OCI-LY7 (cell line): ENCODE measurements around the gene TBRG4. TPM values are rescaled to one million over a fixed set of nuclear protein-coding genes. Genes with fewer than 3 reads are reported as not detected.

ENCODE experiments used
- BruUV-seq: library from RNA; stranded (reverse); fragments of 400-500 nt; replicated peaks from 2 replicates; lab custom pipeline; 2021; lab: Mats Ljungman, UMichigan
- CTCF ChIA-PET: fragments of 300-600 bp; sonication (Branson Sonifier 250); formaldehyde crosslinking; loops from one replicate; lab custom pipeline; 2022; ENCODE audit warnings: antibody characterized with exemption; ENCODE audit not compliant: unreplicated experiment; lab: Charles Lee
- POLR2A ChIA-PET: fragments of 300-600 bp; sonication (Branson Sonifier 250); formaldehyde crosslinking; loops from one replicate; lab custom pipeline; 2022; ENCODE audit warnings: antibody characterized with exemption; lab: Charles Lee
- DNase-seq: peaks from one replicate; pipeline ENCODE4 v3.0.0-alpha.2; 2015; ENCODE audit warnings: low spot score
- H2AFZ ChIP-seq: fragments of 200-600 bp; sonication (generic), shearing (Covaris generic); 2 replicates; pipeline ENCODE4 v1.6.1; 2014; ENCODE audit warnings: mild to moderate bottlenecking, antibody characterized with exemption, low read length, moderate library complexity
- H3K27ac ChIP-seq: fragments of 200-600 bp; sonication (generic); 2 replicates; pipeline ENCODE4 v1.5.1; 2014; ENCODE audit warnings: mixed run types, low read depth, mild to moderate bottlenecking, moderate library complexity, low read length, inconsistent platforms; ENCODE audit not compliant: poor library complexity, severe bottlenecking
- H3K36me3 ChIP-seq: fragments of 200-600 bp; sonication (generic); 2 replicates; pipeline ENCODE4 v1.6.1; 2014; ENCODE audit warnings: mild to moderate bottlenecking, antibody characterized with exemption, low read length, moderate library complexity, mixed read lengths; ENCODE audit not compliant: insufficient read depth
- H3K4me1 ChIP-seq: fragments of 200-600 bp; sonication (generic); 2 replicates; pipeline ENCODE4 v1.5.1; 2014; ENCODE audit warnings: mild to moderate bottlenecking, low read length; ENCODE audit not compliant: insufficient read depth, poor library complexity, severe bottlenecking
- H3K4me2 ChIP-seq: fragments of 200-600 bp; sonication (generic); 2 replicates; pipeline ENCODE4 v1.6.1; 2014; ENCODE audit warnings: mild to moderate bottlenecking, low read length
- H3K4me3 ChIP-seq: fragments of 200-600 bp; sonication (generic); 2 replicates; pipeline ENCODE4 v1.5.1; 2014; ENCODE audit warnings: mild to moderate bottlenecking, low read depth, low read length; ENCODE audit not compliant: poor library complexity, severe bottlenecking
- H3K79me2 ChIP-seq: fragments of 200-600 bp; sonication (generic); 2 replicates; pipeline ENCODE4 v1.6.1; 2016; ENCODE audit warnings: low read depth, mild to moderate bottlenecking, low read length, moderate library complexity, mixed read lengths; ENCODE audit not compliant: insufficient read depth
- H3K9me2 ChIP-seq: fragments of 200-600 bp; sonication (generic); 2 replicates; pipeline ENCODE4 v1.6.1; 2016; ENCODE audit warnings: mild to moderate bottlenecking, low read length, mixed read lengths; ENCODE audit not compliant: insufficient read depth
- H3K9me3 ChIP-seq: fragments of 200-600 bp; sonication (generic); 2 replicates; pipeline ENCODE4 v1.6.1; 2014; ENCODE audit warnings: mild to moderate bottlenecking, mixed run types, low read length, mixed read lengths
- H4K20me1 ChIP-seq: fragments of 200-600 bp; sonication (generic); 2 replicates; pipeline ENCODE4 v1.6.1; 2014; ENCODE audit warnings: mild to moderate bottlenecking, antibody characterized with exemption, low read length, moderate library complexity, mixed read lengths; ENCODE audit not compliant: insufficient read depth
- EZH2phosphoT487 ChIP-seq: fragments of 200-600 bp; sonication (generic); IDR thresholded peaks from 2 replicates; pipeline ENCODE4 v1.6.1; 2018; ENCODE audit warnings: low read depth, borderline replicate concordance, mild to moderate bottlenecking, mixed run types, antibody characterized with exemption, low read length, moderate library complexity, mixed read lengths
- intact Hi-C: fragments of 100-400 bp; cut with micrococcal nuclease; formaldehyde crosslinking; loops from one replicate; pipeline ENCODE4 v1.10.0; 2022; ENCODE audit not compliant: unreplicated experiment
- total RNA-seq, 2 experiments: library from RNA; depleted of rRNA in 1 of 2; stranded (reverse); fragments of >200 nt in 1 of 2; shearing (Covaris generic) in 1 of 2; gene quantifications; 2 replicates each; pipeline ENCODE4 v1.2.3, GENCODE V29; 2014 to 2022
- TF ChIP-seq, protein P1 (sequence below): fragments of 200-600 bp; sonication (generic); conservative IDR thresholded peaks from 2 replicates; pipeline ENCODE4 v1.5.1; 2014; ENCODE audit warnings: mild to moderate bottlenecking, antibody characterized with exemption, low read length, moderate library complexity, mixed read lengths

Gene TBRG4
- total RNA-seq, 2 experiments from 2014 or later = 113 to 141 TPM

DNA sequence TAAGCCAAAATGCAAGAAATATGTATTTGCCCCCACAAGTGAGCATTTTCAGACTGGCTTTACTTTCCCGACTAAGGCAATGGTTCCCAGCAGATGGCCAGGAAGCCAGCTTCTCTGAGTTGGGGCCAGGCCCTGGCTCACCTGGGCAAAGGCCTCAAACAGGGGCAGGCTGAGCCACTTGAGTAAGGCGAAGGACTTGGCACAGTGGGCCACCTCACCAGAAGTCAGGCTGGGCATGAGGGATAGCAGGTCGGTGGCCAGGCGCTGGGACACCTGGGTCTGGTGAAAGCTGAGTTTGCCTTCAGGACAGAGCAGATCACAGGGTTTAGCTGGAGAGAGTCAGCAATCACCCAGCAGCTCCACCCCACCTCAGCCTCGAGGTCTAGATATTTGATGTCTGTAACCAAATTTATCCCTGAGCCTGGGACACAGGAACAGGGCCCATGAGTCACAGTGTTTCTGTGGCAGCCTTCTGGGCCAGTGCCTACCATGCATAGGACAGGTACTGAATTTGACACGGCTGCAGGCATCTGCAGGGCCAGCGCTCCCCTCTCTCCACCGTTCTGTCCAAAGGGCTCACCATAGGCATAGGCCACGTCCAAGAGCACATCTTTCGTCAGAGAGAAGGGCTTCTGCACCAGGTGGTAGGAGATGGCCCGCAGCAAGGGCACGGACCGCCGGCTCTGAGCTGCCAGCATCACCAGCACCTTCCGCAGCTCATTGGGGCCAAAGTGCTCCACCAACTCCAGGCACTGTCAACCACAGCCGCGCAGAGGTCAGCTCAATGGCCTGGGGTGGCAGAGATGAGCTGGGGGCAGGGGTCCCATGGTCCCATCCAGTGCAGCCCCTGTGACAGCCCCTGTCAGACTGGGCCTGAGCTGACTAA, 7.3 kb downstream of the TBRG4 start:
- no peak overlapping the region for H2AFZ ChIP-seq
- H3K4me2 ChIP-seq = no peak overlapping the region
- H3K4me3 ChIP-seq = no peak overlapping the region
- no TSS peak for BruUV-seq
- H3K4me1 ChIP-seq = peaks cover 18% of the 10 kb centered on the region
- H3K9me3 ChIP-seq = no peaks in the 10 kb centered on the region
- DNase-seq = no peak
- POLR2A ChIA-PET = interaction anchor here (1.1 kb wide), 1 partner anchor 184 kb away, joined by 3 read pairs; no protein-coding TSS in a partner anchor
- H3K27ac ChIP-seq = no peak overlapping the region
- intact Hi-C loops = no loop called here
- TF ChIP-seq EZH2phosphoT487 = no peak
- TF ChIP-seq, protein P1, sequence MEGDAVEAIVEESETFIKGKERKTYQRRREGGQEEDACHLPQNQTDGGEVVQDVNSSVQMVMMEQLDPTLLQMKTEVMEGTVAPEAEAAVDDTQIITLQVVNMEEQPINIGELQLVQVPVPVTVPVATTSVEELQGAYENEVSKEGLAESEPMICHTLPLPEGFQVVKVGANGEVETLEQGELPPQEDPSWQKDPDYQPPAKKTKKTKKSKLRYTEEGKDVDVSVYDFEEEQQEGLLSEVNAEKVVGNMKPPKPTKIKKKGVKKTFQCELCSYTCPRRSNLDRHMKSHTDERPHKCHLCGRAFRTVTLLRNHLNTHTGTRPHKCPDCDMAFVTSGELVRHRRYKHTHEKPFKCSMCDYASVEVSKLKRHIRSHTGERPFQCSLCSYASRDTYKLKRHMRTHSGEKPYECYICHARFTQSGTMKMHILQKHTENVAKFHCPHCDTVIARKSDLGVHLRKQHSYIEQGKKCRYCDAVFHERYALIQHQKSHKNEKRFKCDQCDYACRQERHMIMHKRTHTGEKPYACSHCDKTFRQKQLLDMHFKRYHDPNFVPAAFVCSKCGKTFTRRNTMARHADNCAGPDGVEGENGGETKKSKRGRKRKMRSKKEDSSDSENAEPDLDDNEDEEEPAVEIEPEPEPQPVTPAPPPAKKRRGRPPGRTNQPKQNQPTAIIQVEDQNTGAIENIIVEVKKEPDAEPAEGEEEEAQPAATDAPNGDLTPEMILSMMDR = no peak
- CTCF ChIA-PET = no interaction called here
- no peaks in the 10 kb centered on the region for H3K9me2 ChIP-seq
- peaks cover 100% of the 10 kb centered on the region for H3K36me3 ChIP-seq
- peaks cover 22% of the 10 kb centered on the region for H4K20me1 ChIP-seq
- peaks cover 32% of the 10 kb centered on the region for H3K79me2 ChIP-seq

DNA sequence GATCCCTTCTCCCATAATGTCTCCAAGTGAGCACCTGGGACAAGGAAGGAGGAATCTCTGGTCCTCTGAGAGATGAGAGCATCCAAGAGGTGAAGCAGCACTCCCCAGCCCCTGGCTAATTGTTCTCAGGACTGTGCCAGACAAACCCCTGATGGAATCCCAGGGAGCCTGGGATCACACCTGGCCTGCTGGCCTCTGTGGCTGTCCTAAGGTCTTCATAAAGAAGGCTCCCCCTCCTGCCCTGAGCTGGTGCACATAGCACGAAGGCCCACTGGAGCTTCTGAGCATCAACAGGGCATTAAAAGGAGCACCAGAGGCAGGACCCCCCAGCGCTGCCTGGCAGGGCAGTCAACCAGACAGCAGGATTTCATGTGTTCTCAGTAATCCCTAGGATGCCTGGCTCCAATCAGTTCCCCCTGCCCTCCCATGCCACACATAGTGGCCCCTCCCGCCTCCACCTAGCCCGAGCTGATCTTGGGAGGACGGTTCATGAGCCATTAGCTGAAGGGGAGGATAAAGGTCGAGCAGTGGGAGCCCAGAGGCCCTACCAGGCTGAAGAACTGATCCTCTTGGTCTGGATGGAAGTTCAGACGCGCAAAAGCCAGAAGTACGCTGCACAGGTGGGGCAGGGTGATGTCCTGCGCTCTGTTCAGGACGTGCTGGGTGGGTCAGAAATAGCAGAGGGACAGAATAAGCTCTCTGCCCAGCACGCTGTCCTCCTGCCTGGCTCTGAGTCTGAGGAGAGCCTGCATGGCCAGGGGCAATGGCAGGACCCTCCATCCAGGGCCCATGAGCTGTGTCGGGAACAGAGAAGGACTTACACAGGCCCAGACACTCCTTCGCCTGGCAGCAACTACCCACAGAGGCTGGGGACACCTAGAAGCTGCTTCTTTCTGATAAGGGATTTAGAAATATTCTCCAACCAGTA, 8.4 kb downstream of the TBRG4 start:
- H3K9me2 ChIP-seq = no peaks in the 10 kb centered on the region
- H3K79me2 ChIP-seq = peaks cover 20% of the 10 kb centered on the region
- peaks cover 7% of the 10 kb centered on the region for H3K4me1 ChIP-seq
- ChIA-PET POLR2A (interaction anchor here (1.1 kb wide), 1 partner anchor 183 kb away, joined by 3 read pairs; no protein-coding TSS in a partner anchor), CTCF (no interaction called here)
- intact Hi-C loops = no loop called here
- no peak overlapping the region for H3K27ac ChIP-seq
- no TSS peak for BruUV-seq
- no peak overlapping the region for H3K4me3 ChIP-seq
- H3K4me2 ChIP-seq = no peak overlapping the region
- no peak overlapping the region for H2AFZ ChIP-seq
- TF ChIP-seq, protein P1 = no peak
- no peak for TF ChIP-seq EZH2phosphoT487
- no peaks in the 10 kb centered on the region for H3K9me3 ChIP-seq
- DNase-seq = no peak
- peaks cover 11% of the 10 kb centered on the region for H4K20me1 ChIP-seq
- H3K36me3 ChIP-seq = peaks cover 100% of the 10 kb centered on the region
